ENCODE data around the gene PGA5. TPM values are rescaled to one million over a fixed set of nuclear protein-coding genes. Genes with fewer than 3 reads are reported as not detected.

The PGA5 gene
- total and polyA plus RNA-seq, 9 of the 15 experiments (the other 6 are each of a cell fraction or from before 2014, with no cell fraction given) = not detected

DNA sequence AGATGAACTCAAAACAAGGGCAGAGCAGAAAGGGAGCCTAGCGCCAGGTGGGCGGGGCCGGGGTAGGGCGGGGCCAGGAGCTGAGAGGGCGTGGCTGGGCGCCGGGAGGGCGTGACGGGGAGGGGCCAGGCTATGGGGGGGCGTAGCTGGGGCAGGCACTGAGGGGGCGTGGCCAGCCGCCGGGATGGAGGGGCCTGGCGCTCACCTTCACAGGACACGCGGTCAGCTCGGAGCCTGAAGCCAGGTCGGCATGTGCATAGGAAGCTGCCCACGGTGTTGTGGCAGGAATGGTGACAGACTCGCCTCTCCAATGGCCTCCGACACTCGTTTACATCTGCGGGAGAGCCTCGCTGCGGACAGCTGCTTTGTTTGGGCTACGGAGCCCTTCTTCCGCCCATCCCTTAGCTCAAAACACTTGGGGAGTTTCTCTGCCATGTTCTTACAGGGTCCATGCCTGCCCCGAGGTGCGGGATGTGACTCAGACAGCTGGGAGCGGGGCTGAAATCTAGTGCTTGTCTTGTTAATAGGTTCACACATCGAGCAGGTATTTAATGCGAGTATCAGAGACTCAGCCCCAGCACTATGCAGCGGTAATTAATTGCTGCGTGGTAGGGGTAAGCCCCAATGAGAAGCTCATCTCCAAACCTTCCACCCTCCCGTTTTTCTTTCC lies 40.7 kb downstream of the PGA5 start (continued):
- no peak for TF ChIP-seq ASH1L (IDR thresholded peaks at IDR 0.05; ENCODE audit: borderline replicate concordance, low read depth, partially characterized antibody)
- no peak for TF ChIP-seq BDP1 (IDR thresholded peaks at IDR 0.05; ENCODE audit: insufficient read depth, insufficient read length)
- TF ChIP-seq ZNF165 (CRISPR knock-in tag; IDR thresholded peaks at IDR 0.05; ENCODE audit: borderline replicate concordance) = no peak
- no peak for TF ChIP-seq CHD4 (IDR thresholded peaks at IDR 0.05; ENCODE audit: insufficient read depth, insufficient replicate concordance, low read depth, low read length, poor library complexity, severe bottlenecking)
- TF ChIP-seq, protein P1, sequence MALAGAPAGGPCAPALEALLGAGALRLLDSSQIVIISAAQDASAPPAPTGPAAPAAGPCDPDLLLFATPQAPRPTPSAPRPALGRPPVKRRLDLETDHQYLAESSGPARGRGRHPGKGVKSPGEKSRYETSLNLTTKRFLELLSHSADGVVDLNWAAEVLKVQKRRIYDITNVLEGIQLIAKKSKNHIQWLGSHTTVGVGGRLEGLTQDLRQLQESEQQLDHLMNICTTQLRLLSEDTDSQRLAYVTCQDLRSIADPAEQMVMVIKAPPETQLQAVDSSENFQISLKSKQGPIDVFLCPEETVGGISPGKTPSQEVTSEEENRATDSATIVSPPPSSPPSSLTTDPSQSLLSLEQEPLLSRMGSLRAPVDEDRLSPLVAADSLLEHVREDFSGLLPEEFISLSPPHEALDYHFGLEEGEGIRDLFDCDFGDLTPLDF (CRISPR knock-in tag; IDR thresholded peaks at IDR 0.05) = no peak
- TF ChIP-seq, protein P2, sequence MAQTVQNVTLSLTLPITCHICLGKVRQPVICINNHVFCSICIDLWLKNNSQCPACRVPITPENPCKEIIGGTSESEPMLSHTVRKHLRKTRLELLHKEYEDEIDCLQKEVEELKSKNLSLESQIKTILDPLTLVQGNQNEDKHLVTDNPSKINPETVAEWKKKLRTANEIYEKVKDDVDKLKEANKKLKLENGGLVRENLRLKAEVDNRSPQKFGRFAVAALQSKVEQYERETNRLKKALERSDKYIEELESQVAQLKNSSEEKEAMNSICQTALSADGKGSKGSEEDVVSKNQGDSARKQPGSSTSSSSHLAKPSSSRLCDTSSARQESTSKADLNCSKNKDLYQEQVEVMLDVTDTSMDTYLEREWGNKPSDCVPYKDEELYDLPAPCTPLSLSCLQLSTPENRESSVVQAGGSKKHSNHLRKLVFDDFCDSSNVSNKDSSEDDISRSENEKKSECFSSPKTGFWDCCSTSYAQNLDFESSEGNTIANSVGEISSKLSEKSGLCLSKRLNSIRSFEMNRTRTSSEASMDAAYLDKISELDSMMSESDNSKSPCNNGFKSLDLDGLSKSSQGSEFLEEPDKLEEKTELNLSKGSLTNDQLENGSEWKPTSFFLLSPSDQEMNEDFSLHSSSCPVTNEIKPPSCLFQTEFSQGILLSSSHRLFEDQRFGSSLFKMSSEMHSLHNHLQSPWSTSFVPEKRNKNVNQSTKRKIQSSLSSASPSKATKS (CRISPR knock-in tag; IDR thresholded peaks at IDR 0.05) = no peak
- no peak for TF ChIP-seq PTTG1 (tag; IDR thresholded peaks at IDR 0.05; ENCODE audit: low read depth)
- TF ChIP-seq EZH2 (IDR thresholded peaks at IDR 0.05; ENCODE audit: borderline replicate concordance, low read depth, low read length) = no peak
- TF ChIP-seq HNRNPLL (IDR thresholded peaks at IDR 0.05; ENCODE audit: low read depth, low read length, poor library complexity, severe bottlenecking) = no peak
- TF ChIP-seq, protein P3, sequence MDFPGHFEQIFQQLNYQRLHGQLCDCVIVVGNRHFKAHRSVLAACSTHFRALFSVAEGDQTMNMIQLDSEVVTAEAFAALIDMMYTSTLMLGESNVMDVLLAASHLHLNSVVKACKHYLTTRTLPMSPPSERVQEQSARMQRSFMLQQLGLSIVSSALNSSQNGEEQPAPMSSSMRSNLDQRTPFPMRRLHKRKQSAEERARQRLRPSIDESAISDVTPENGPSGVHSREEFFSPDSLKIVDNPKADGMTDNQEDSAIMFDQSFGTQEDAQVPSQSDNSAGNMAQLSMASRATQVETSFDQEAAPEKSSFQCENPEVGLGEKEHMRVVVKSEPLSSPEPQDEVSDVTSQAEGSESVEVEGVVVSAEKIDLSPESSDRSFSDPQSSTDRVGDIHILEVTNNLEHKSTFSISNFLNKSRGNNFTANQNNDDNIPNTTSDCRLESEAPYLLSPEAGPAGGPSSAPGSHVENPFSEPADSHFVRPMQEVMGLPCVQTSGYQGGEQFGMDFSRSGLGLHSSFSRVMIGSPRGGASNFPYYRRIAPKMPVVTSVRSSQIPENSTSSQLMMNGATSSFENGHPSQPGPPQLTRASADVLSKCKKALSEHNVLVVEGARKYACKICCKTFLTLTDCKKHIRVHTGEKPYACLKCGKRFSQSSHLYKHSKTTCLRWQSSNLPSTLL (IDR thresholded peaks at IDR 0.05) = no peak
- peak; percentile 65 for TF ChIP-seq RBFOX2 (IDR thresholded peaks at IDR 0.05; ENCODE audit: low read depth, low read length)
- TF ChIP-seq THRAP3 (IDR thresholded peaks at IDR 0.05; ENCODE audit: borderline replicate concordance) = no peak
- no peak for TF ChIP-seq RAD21 (CRISPR knock-in tag; conservative IDR thresholded peaks at IDR 0.05 in 1 of 2, IDR thresholded peaks at IDR 0.05 in 1 of 2)
- no peak for TF ChIP-seq OTX1 (CRISPR knock-in tag; IDR thresholded peaks at IDR 0.05)
- TF ChIP-seq, protein P4, sequence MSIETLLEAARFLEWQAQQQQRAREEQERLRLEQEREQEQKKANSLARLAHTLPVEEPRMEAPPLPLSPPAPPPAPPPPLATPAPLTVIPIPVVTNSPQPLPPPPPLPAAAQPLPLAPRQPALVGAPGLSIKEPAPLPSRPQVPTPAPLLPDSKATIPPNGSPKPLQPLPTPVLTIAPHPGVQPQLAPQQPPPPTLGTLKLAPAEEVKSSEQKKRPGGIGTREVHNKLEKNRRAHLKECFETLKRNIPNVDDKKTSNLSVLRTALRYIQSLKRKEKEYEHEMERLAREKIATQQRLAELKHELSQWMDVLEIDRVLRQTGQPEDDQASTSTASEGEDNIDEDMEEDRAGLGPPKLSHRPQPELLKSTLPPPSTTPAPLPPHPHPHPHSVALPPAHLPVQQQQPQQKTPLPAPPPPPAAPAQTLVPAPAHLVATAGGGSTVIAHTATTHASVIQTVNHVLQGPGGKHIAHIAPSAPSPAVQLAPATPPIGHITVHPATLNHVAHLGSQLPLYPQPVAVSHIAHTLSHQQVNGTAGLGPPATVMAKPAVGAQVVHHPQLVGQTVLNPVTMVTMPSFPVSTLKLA (conservative IDR thresholded peaks at IDR 0.05) = peak in 1 of 2 experiments; percentile 47; a peak in 1 of 4 replicates
- no peak for TF ChIP-seq FOXJ3 (CRISPR knock-in tag; IDR thresholded peaks at IDR 0.05)
- no peak for TF ChIP-seq FIP1L1 (IDR thresholded peaks at IDR 0.05; ENCODE audit: low read depth, low read length, poor library complexity, severe bottlenecking)
- TF ChIP-seq ZNF224 (CRISPR knock-in tag; IDR thresholded peaks at IDR 0.05) = no peak
- TF ChIP-seq CREB1 (IDR thresholded peaks at IDR 0.05) = no peak
- 0 out of 2 replicates have a peak, but pooled peaks have one; percentile 23 for TF ChIP-seq CREB1 (CRISPR knock-in tag; IDR thresholded peaks at IDR 0.05)

Measured in K562 (cell line).